ENCODE measurements around the gene APOB.

GRCh38 chr2:21026479-21027282 is 17.2 kb downstream of the APOB start:
- TF ChIP-seq POLR2A (IDR thresholded peaks at IDR 0.05), result no peak
- no peak for TF ChIP-seq CTCF (IDR thresholded peaks at IDR 0.05)
